ENCODE measurements around the gene RCOR1.

- TF ChIP-seq, protein P1, sequence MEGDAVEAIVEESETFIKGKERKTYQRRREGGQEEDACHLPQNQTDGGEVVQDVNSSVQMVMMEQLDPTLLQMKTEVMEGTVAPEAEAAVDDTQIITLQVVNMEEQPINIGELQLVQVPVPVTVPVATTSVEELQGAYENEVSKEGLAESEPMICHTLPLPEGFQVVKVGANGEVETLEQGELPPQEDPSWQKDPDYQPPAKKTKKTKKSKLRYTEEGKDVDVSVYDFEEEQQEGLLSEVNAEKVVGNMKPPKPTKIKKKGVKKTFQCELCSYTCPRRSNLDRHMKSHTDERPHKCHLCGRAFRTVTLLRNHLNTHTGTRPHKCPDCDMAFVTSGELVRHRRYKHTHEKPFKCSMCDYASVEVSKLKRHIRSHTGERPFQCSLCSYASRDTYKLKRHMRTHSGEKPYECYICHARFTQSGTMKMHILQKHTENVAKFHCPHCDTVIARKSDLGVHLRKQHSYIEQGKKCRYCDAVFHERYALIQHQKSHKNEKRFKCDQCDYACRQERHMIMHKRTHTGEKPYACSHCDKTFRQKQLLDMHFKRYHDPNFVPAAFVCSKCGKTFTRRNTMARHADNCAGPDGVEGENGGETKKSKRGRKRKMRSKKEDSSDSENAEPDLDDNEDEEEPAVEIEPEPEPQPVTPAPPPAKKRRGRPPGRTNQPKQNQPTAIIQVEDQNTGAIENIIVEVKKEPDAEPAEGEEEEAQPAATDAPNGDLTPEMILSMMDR (IDR thresholded peaks at IDR 0.05; ENCODE audit: insufficient read depth, low read length), result no peak
- no peak for TF ChIP-seq GABPA (IDR thresholded peaks at IDR 0.05; ENCODE audit: low read depth)
These were observed 53.4 kb downstream of the RCOR1 start for GRCh38 chr14:102645746-102646440.

Measured in HL-60 (cell line).